Esophagus (tissue), 2 donors: ENCODE data around the gene ZNF490. TPM values are rescaled to one million over a fixed set of nuclear protein-coding genes. Genes with fewer than 3 reads are reported as not detected.
"Not testable (repeated sequence)": the region's sequence is repeated elsewhere in the genome, so short reads cannot be mapped to it uniquely, and the experiment has no call there.

Source experiments
- H3K27ac ChIP-seq, 2 donors: one replicate each; pipeline ENCODE4 v1.5.1; 2013; ENCODE audit warnings: low read depth in 2 of 2, mild to moderate bottlenecking in 2 of 2, inconsistent platforms in 1 of 2, low read length in 1 of 2, moderate library complexity in 1 of 2
- H3K27me3 ChIP-seq, 2 donors: one replicate each; pipeline ENCODE4 v1.6.1; 2013; ENCODE audit warnings: low read length in 2 of 2, control low read depth in 1 of 2, mild to moderate bottlenecking in 1 of 2; ENCODE audit not compliant: insufficient read depth in 2 of 2, control insufficient read depth in 1 of 2
- H3K36me3 ChIP-seq, 2 donors: one replicate each; pipeline ENCODE4 v1.6.1; 2013; ENCODE audit warnings: low read length in 1 of 2; ENCODE audit not compliant: control insufficient read depth in 2 of 2, insufficient read depth in 2 of 2
- H3K4me1 ChIP-seq, 2 donors: one replicate each; pipeline ENCODE4 v1.6.1; 2013; ENCODE audit warnings: low read length in 1 of 2; ENCODE audit not compliant: control insufficient read depth in 2 of 2, insufficient read depth in 2 of 2
- H3K4me3 ChIP-seq, 2 donors: one replicate each; pipeline ENCODE4 v1.5.1; 2013; ENCODE audit warnings: low read length in 2 of 2, mild to moderate bottlenecking in 2 of 2, low read depth in 1 of 2, moderate library complexity in 1 of 2
- H3K9me3 ChIP-seq, 2 donors: one replicate each; pipeline ENCODE4 v1.6.1; 2013; ENCODE audit warnings: mild to moderate bottlenecking in 2 of 2, low read depth in 1 of 2, low read length in 1 of 2, moderate library complexity in 1 of 2; ENCODE audit not compliant: control insufficient read depth in 2 of 2, insufficient read depth in 1 of 2
- WGBS, 2 donors: extraction: QIAGEN DNeasy Blood & Tissue Kit; methylation state at CpG; one replicate each; pipeline ENCODE4 v1.1.7; 2013; 5-methylcytosine and 5-hydroxymethylcytosine counted together
- polyA plus RNA-seq, 2 donors: library from polyadenylated mRNA; stranded (reverse); fragments of 200-250 nt; gene quantifications; one replicate each; pipeline ENCODE4 v1.2.3, GENCODE V29; 2013
- donor health status: healthy with polysubstance abuse.
- donor health status: Bipolar disorder and iron deficiency.

Gene ZNF490
- polyA plus RNA-seq, 2 donors = 0.36 to 0.61 TPM

DNA sequence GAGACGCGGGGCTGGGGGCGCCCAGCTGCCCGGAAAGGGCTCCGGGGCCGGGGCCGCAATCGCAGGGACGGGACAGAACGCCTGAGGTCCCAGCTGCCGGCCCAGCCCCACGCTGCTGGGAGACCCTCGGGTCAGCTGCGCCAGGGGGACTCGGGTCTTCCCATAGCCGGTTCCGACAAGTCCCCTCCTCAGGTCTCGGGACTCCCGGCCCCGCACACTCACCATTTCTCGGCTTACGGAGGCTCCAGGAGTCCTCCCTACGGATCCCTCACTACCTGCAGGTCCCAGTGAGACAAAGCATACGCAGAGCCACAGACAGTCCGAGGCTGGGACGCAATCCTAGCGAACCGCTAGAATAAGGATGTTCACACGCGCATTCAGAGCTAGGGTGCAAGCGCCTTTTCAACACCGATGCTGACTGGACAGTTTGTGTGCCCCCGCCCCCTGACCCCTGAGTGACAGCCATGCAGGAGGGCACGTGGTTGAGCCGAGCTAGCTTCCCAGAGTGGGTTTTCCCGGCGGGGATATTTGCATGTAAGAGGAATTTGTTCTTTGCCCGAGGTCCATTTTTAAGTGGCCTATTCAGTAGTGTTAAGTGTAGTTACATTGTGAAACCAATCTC is 13.6 kb downstream of the ZNF490 start:
- WGBS, 2 donors = 76 to 81% methylated on average over 38 of the region's 38 CpGs
- no peak overlapping the region for H3K4me3 ChIP-seq
- no peaks in the 10 kb centered on the region for H3K9me3 ChIP-seq

DNA sequence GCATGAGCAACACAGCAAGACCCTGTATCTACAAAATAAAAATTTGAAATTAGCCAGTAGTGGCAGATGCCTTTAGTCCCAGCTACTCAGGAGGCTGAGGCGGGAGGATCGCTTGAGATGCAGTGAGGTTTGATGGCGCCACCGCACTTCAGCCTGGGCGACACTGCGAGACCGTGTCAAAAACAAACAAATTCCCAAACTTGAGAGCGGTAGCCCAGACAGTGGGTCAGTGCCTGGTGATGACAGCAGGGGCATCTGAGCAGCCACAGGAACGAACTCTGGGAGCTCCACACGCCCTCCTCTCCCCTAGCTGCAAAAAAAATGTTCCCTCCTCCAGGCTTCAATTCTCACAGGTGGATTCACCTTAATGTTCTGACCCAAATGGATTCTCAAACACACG is 14.1 kb downstream of the ZNF490 start:
- H3K27ac ChIP-seq = no peak overlapping the region
- no peaks in the 10 kb centered on the region for H3K27me3 ChIP-seq
- H3K4me3 ChIP-seq = no peak overlapping the region
- WGBS, 2 donors = 94% methylated on average over 11 of the region's 11 CpGs
- peaks cover 0 to 15% of the 10 kb centered on the region in 2 donors for H3K36me3 ChIP-seq
- no peaks in the 10 kb centered on the region for H3K4me1 ChIP-seq
- H3K9me3 ChIP-seq = no peaks in the 10 kb centered on the region

More for the DNA sequence above, 13.6 kb downstream of the ZNF490 start:
- Histone ChIP-seq H3K36me3 (peaks cover 0 to 15% of the 10 kb centered on the region in 2 donors), H3K27me3 (no peaks in the 10 kb centered on the region), H3K27ac (no peak overlapping the region), H3K4me1 (no peaks in the 10 kb centered on the region)

DNA sequence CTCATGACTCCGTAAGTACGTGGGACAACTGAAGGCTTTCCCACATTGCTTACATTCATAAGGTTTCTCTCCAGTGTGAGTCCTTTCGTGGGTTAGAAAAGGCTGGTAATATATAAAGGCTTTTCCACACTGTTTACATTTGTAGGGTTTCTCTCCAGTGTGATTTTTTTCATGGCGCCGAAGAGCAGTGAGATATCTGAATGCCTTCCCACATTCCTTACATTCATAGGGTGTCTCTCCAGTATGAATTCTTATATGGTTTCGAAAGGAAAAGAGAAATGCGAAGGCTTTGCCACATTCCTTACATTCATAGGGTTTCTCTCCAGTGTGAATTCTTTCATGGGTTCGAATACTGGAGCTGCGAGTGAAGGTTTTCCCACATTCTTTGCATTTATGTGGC is 29.5 kb downstream of the ZNF490 start:
- Histone ChIP-seq H3K9me3 (peaks cover 0 to 22% of the 10 kb centered on the region in 2 donors), H3K4me1 (no peaks in the 10 kb centered on the region), H3K4me3 (no peak overlapping the region), H3K27me3 (no peaks in the 10 kb centered on the region), H3K27ac (no peak overlapping the region), H3K36me3 (peaks cover 11 to 20% of the 10 kb centered on the region in 2 donors)
- 88 to 98% methylated on average over 9 of the region's 9 CpGs for WGBS, 2 donors

DNA sequence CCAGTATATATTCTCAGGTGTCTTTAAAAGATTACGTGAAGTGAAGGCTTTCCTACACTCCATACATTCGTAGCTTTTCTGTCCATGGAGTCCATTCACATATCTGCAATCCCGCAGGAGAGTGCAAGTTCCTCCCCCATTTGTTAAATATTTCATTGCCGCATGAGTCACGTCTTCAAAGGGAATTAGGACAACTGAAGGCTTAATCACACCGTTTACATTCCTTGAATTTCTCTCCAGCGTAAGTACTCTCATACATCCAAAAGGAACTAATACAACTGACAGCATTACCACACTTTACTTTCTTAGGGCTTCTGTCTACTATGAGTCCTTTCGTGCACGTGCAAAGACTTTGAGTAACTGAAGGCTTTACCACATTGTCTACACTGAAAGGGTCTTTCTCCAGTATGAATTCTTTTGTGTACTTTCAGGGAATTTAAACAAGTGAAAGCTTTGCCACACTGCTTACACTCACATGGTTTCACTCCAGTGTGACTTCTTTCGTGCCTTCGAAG is 30.4 kb downstream of the ZNF490 start:
- Histone ChIP-seq H3K4me3 (no peak overlapping the region), H3K27me3 (no peaks in the 10 kb centered on the region), H3K4me1 (no peaks in the 10 kb centered on the region), H3K36me3 (peaks cover 11 to 20% of the 10 kb centered on the region in 2 donors), H3K27ac (no peak overlapping the region), H3K9me3 (peaks cover 0 to 22% of the 10 kb centered on the region in 2 donors)
- WGBS, 2 donors = 85% methylated on average over 11 of the region's 11 CpGs

DNA sequence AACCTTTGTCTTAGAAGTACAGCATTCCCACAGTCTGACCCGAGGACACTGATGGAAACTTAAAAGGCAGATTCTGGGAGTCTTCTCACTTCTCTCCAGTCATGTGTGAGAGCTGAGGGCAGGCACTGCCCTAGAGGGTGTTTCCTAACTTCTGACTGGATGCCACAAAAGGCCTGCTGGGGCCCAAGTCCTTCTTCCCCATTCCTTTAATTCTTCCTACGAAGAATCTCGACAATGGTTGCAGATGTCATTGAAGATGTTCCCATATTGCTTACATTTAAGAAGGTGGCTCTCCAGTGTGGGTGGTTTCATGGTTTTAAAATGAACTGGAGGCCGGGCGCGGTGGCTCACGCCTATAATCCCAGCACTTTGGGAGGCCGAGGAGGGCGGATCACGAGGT is 32.0 kb downstream of the ZNF490 start:
- Histone ChIP-seq H3K27me3 (no peaks in the 10 kb centered on the region), H3K27ac (no peak overlapping the region), H3K36me3 (peaks cover 11 to 20% of the 10 kb centered on the region in 2 donors), H3K9me3 (peaks cover 0 to 22% of the 10 kb centered on the region in 2 donors), H3K4me1 (no peaks in the 10 kb centered on the region), H3K4me3 (no peak overlapping the region)
- WGBS, 2 donors = 97 to 98% methylated on average over 10 of the region's 10 CpGs

DNA sequence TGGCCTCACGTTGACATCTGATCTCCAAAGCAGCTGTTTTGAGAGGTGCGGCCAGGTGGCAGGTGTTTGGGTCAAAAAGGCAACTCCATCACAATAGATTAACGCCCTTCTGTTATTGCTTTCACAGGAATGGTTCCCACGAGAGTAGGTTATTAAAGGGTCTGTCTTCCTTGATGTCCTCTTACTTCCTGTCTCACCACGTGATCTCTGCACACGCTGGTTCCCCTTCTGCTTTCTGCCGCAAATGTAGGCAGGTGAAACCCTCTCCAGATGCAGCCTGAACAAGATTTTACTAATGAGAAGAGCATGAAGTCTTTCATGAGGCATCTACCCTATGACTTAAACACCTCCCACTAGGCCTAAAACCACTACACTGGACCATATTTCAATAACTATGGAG is 36.6 kb downstream of the ZNF490 start:
- H3K4me3 ChIP-seq = no peak overlapping the region
- H3K4me1 ChIP-seq = no peaks in the 10 kb centered on the region
- peaks cover 0 to 4% of the 10 kb centered on the region in 2 donors for H3K36me3 ChIP-seq
- H3K27me3 ChIP-seq = no peaks in the 10 kb centered on the region
- no peak overlapping the region for H3K27ac ChIP-seq
- WGBS, 2 donors = 56 to 68% methylated on average over 7 of the region's 7 CpGs
- H3K9me3 ChIP-seq = peaks cover 0 to 11% of the 10 kb centered on the region in 2 donors

DNA sequence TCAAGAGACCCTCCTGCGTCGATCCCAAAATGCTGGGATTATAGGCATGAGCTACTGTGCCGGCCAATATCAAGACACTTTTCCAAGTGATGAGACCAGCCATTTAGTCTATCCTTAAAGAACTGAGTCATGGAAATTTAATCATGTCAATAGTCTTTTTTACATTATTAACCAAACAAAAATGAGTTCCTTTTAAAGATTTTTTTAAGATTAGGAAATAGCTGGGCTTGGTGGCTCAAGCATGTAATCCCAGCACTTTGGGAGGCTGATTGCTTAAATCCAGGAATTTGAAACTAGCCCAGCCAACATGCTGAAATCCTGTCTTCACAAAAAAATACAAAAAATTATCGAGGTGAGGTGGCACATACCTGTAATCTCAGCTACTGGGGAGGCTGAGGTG is 42.7 kb downstream of the ZNF490 start:
- Histone ChIP-seq H3K36me3 (no peaks in the 10 kb centered on the region), H3K9me3 (no peaks in the 10 kb centered on the region), H3K4me3 (no peak overlapping the region), H3K4me1 (no peaks in the 10 kb centered on the region), H3K27me3 (no peaks in the 10 kb centered on the region), H3K27ac (no peak overlapping the region)
- WGBS, 2 donors = 88 to 89% methylated on average over 4 of the region's 4 CpGs

DNA sequence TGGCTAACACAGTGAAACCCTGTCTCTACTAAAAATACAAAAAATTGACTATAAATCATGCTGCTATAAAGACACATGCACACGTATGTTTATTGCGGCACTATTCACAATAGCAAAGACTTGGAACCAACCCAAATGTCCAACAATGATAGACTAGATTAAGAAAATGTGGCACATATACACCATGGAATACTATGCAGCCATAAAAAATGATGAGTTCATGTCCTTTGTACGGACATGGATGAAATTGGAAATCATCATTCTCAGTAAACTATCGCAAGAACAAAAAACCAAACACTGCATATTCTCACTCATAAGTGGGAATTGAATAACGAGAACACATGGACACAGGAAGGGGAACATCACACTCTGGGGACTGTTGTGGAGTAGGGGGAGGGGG is 44.2 kb downstream of the ZNF490 start:
- not testable (repeated sequence) for H3K27ac ChIP-seq, H3K4me3 ChIP-seq, H3K9me3 ChIP-seq, H3K4me1 ChIP-seq, H3K27me3 ChIP-seq, H3K36me3 ChIP-seq
- 91 to 93% methylated on average over 5 of the region's 5 CpGs for WGBS, 2 donors

DNA sequence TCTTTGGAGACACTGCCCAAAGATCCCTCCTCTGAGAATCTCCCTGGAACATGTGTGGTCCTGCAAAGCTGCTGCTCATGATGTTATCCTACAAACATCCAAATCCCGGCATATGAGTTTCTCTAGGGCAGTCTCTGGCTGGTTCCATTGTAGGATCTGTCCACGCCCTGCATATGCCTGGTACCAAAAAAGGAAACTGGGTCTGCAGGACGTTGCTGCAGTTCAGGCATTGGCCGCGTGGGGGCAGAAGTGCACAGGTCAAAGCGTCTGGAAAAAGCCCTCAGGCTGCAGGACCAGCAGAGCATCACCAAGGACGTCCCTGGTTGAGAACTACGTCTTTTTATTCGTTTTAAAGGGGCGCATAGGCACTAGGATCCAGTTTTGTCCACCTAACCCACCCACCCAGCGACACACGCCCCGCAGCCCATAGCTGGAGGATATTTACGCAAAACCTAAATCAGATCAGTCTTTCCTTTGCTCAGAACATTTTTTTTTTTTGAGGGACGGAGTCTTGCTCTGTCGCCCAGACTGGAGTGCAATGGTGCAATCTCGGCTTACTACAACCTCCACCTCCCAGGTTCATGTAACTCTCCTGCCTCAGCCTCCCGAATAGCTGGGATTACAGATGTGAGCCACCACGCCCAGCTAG is 46.5 kb downstream of the ZNF490 start:
- no peaks in the 10 kb centered on the region for H3K4me1 ChIP-seq
- no peaks in the 10 kb centered on the region for H3K36me3 ChIP-seq
- WGBS, 2 donors = 18 to 21% methylated on average over 19 of the region's 19 CpGs
- no peaks in the 10 kb centered on the region for H3K9me3 ChIP-seq
- no peak overlapping the region for H3K4me3 ChIP-seq
- H3K27me3 ChIP-seq = no peaks in the 10 kb centered on the region
- no peak overlapping the region for H3K27ac ChIP-seq
